Endodermal cell (in vitro differentiated cells): ENCODE results near the gene FBXL17. TPM values are rescaled to one million over a fixed set of nuclear protein-coding genes. Genes with fewer than 3 reads are reported as not detected.

ENCODE experiments used
- DNase-seq: peaks from one replicate; pipeline ENCODE4 v3.0.0-alpha.2; 2017
- H3K27ac ChIP-seq: 2 replicates; pipeline ENCODE4 v1.5.1; 2013; ENCODE audit warnings: mild to moderate bottlenecking, low read depth, low read length, moderate library complexity
- H3K27me3 ChIP-seq: 2 replicates; pipeline ENCODE4 v1.6.1; 2013; ENCODE audit warnings: mild to moderate bottlenecking, low read length, moderate library complexity; ENCODE audit not compliant: insufficient read depth, control insufficient read depth, poor library complexity, severe bottlenecking
- H3K36me3 ChIP-seq: 2 replicates; pipeline ENCODE4 v1.7.0; 2013; ENCODE audit warnings: mild to moderate bottlenecking, low read length, moderate library complexity; ENCODE audit not compliant: control insufficient read depth, insufficient read depth
- H3K4me1 ChIP-seq: one replicate; pipeline ENCODE4 v1.7.0; 2013; ENCODE audit warnings: low read length; ENCODE audit not compliant: control insufficient read depth, insufficient read depth
- H3K4me3 ChIP-seq: 2 replicates; pipeline ENCODE4 v1.5.1; 2013; ENCODE audit warnings: mild to moderate bottlenecking, low read length, moderate library complexity
- H3K9ac ChIP-seq: 2 replicates; pipeline ENCODE4 v1.6.1; 2013; ENCODE audit warnings: mild to moderate bottlenecking, low read length, moderate library complexity; ENCODE audit not compliant: poor library complexity, severe bottlenecking; ENCODE audit errors: extremely low read depth
- H3K9me3 ChIP-seq: 2 replicates; pipeline ENCODE4 v1.6.1; 2013; ENCODE audit warnings: mild to moderate bottlenecking, low read length, moderate library complexity; ENCODE audit not compliant: control insufficient read depth
- H3K27ac Mint-ChIP-seq: 2 replicates; pipeline ENCODE4 v1.8.0; 2020; ENCODE audit warnings: mixed read lengths
- H3K27me3 Mint-ChIP-seq: 2 replicates; pipeline ENCODE4 v1.8.0; 2021; ENCODE audit warnings: mild to moderate bottlenecking, mixed read lengths; ENCODE audit not compliant: insufficient read depth
- H3K36me3 Mint-ChIP-seq: 2 replicates; pipeline ENCODE4 v1.8.0; 2020; ENCODE audit warnings: low read depth, mixed read lengths
- H3K4me1 Mint-ChIP-seq: 2 replicates; pipeline ENCODE4 v1.8.0; 2020; ENCODE audit warnings: mixed read lengths
- H3K4me3 Mint-ChIP-seq: 2 replicates; pipeline ENCODE4 v1.8.0; 2020; ENCODE audit warnings: mild to moderate bottlenecking, moderate library complexity, mixed read lengths
- H3K9me3 Mint-ChIP-seq: 2 replicates; pipeline ENCODE4 v1.8.0; 2020; ENCODE audit warnings: mild to moderate bottlenecking, mixed read lengths
- WGBS, 2 experiments: methylation state at CpG; one replicate each; pipeline versions ENCODE4 v1.1.5 to v1.1.7; 2013; ENCODE audit warnings: missing lambda C conversion rate in 2 of 2, mixed read lengths in 1 of 2; ENCODE audit not compliant: insufficient coverage in 1 of 2, insufficient read length in 1 of 2; 5-methylcytosine and 5-hydroxymethylcytosine counted together
- total RNA-seq, 2 donors: library from RNA; stranded (reverse); fragmentation: NEBNext Ultra II Directional in 1 of 2; extraction: Animal tissue kit (Norgen Biotek cat#: 25700) in 1 of 2; gene quantifications; 2 replicates in 1 of 2; 3 replicates in 1 of 2; pipeline ENCODE4 v1.2.1, GENCODE V29; 2021
- TF ChIP-seq, protein P1 (sequence below): fragments of 200-600 bp; sonication (generic); conservative IDR thresholded peaks from 2 replicates; pipeline ENCODE4 v1.5.0; 2021; ENCODE audit warnings: antibody characterized with exemption, mild to moderate bottlenecking

The FBXL17 gene
- total RNA-seq, 2 donors from 2014 or later: 7.4 to 8.6 TPM

- no peak overlapping the region for H3K4me3 Mint-ChIP-seq
- Histone ChIP-seq H3K36me3 (no peaks in the 10 kb centered on the region), H3K4me3 (no peak overlapping the region), H3K9ac (no peak overlapping the region), H3K27ac (no peak overlapping the region), H3K27me3 (no peaks in the 10 kb centered on the region), H3K9me3 (no peaks in the 10 kb centered on the region), H3K4me1 (no peaks in the 10 kb centered on the region)
- H3K27me3 Mint-ChIP-seq: no peaks in the 10 kb centered on the region
- no peaks in the 10 kb centered on the region for H3K4me1 Mint-ChIP-seq
- TF ChIP-seq, protein P1, sequence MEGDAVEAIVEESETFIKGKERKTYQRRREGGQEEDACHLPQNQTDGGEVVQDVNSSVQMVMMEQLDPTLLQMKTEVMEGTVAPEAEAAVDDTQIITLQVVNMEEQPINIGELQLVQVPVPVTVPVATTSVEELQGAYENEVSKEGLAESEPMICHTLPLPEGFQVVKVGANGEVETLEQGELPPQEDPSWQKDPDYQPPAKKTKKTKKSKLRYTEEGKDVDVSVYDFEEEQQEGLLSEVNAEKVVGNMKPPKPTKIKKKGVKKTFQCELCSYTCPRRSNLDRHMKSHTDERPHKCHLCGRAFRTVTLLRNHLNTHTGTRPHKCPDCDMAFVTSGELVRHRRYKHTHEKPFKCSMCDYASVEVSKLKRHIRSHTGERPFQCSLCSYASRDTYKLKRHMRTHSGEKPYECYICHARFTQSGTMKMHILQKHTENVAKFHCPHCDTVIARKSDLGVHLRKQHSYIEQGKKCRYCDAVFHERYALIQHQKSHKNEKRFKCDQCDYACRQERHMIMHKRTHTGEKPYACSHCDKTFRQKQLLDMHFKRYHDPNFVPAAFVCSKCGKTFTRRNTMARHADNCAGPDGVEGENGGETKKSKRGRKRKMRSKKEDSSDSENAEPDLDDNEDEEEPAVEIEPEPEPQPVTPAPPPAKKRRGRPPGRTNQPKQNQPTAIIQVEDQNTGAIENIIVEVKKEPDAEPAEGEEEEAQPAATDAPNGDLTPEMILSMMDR: no peak
- H3K9me3 Mint-ChIP-seq: peaks cover 45% of the 10 kb centered on the region
- DNase-seq: no peak
- no peak overlapping the region for H3K27ac Mint-ChIP-seq
- H3K36me3 Mint-ChIP-seq: peaks cover 33% of the 10 kb centered on the region
These were observed 327.5 kb downstream of the FBXL17 start for GRCh38 chr5:108054349-108054748.

DNA sequence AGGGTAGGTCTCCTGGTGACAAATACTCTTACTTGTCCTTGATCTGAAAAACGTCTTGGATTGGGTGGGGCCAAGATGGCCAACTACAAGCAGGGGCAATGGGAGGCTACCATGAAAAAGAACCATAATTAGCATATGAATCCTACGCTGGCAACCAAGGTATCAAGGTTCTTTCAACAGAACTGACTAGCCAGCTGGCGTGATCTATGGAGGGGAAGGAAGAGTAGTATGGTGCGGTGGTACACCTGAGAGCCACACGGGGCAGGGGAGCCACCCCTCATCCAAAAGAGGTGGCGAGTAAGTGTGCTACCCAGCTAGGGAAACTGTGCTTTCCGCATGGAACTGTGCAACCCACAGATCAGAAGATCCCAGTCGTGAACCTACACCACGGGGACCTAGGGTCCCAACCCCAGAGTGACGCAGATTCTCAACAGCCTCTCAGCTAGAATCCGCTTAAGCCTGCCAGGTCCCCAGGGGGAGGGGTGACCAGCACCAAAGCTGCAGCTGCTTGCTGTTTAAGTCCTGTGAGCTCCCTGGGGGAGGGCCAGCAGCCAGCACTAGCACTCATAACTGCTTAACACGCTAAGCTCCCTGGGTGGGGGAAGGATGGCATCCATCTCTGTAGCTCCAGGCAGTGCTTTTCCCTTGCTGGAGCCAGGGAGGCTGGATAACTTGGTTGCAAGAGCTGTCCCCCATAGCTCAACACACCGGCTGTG is 334.8 kb downstream of the FBXL17 start:
- Mint-ChIP-seq H3K4me1 (peaks cover 3% of the 10 kb centered on the region), H3K36me3 (peaks cover 12% of the 10 kb centered on the region), H3K9me3 (peaks cover 32% of the 10 kb centered on the region), H3K4me3 (no peak overlapping the region), H3K27me3 (no peaks in the 10 kb centered on the region), H3K27ac (no peak overlapping the region)
- no peak overlapping the region for H3K27ac ChIP-seq
- no peaks in the 10 kb centered on the region for H3K9me3 ChIP-seq
- H3K9ac ChIP-seq: no peak overlapping the region
- 90 to 100% methylated on average over 9 to 13 of the region's 13 CpGs for WGBS, 2 experiments
- TF ChIP-seq, protein P1: peak; percentile 19
- H3K4me3 ChIP-seq: no peak overlapping the region
- no peaks in the 10 kb centered on the region for H3K27me3 ChIP-seq
- peak; percentile 41 for DNase-seq
- no peaks in the 10 kb centered on the region for H3K36me3 ChIP-seq
- no peaks in the 10 kb centered on the region for H3K4me1 ChIP-seq

DNA sequence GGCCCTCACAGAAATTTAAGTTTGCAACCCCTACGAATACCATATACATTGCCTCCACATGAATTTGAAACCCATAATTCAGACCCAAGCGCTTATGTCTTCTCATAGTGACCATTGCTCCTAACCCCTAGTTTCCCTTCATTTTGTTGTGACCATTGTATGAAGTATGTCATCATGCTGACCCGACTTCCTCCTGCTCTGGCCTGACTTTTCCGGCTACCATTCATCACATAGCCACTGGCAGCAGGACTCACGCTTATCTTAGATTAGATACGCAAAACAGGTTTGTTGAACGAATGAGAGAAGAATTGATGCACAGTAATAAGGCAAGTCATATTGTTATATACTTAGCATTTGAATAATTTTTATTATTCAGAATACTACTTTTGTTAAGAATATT is 345.4 kb downstream of the FBXL17 start:
- Histone ChIP-seq H3K4me1 (no peaks in the 10 kb centered on the region), H3K9me3 (peaks cover 6% of the 10 kb centered on the region), H3K36me3 (no peaks in the 10 kb centered on the region), H3K27me3 (no peaks in the 10 kb centered on the region), H3K4me3 (no peak overlapping the region), H3K9ac (no peak overlapping the region), H3K27ac (no peak overlapping the region)
- peaks cover 3% of the 10 kb centered on the region for H3K36me3 Mint-ChIP-seq
- no peak overlapping the region for H3K27ac Mint-ChIP-seq
- H3K27me3 Mint-ChIP-seq: no peaks in the 10 kb centered on the region
- DNase-seq: no peak
- H3K4me3 Mint-ChIP-seq: no peak overlapping the region
- H3K4me1 Mint-ChIP-seq: no peaks in the 10 kb centered on the region
- WGBS, 2 experiments: 67 to 85% methylated on average over 2 to 7 of the region's 7 CpGs
- TF ChIP-seq, protein P1: no peak
- peaks cover 3% of the 10 kb centered on the region for H3K9me3 Mint-ChIP-seq
